DOHH2 (cell line): ENCODE measurements around the gene MEA1.

ENCODE experiments used
- H3F3A ChIP-seq: fragments of 200-600 bp; sonication (generic), shearing (Covaris generic); 2 replicates; pipeline ENCODE4 v1.6.0; 2016; ENCODE audit warnings: antibody characterized with exemption, mild to moderate bottlenecking; ENCODE audit not compliant: control insufficient read depth, insufficient read depth
- H3K27ac ChIP-seq: fragments of 200-600 bp; sonication (generic); 2 replicates; pipeline ENCODE4 v1.5.1; 2014; ENCODE audit warnings: low read depth, mild to moderate bottlenecking, low read length, moderate library complexity
- H3K27me3 ChIP-seq: fragments of 200-600 bp; sonication (generic); 2 replicates; pipeline ENCODE4 v1.6.1; 2014; ENCODE audit warnings: mild to moderate bottlenecking, low read length, mixed read lengths; ENCODE audit not compliant: control insufficient read depth
- H3K36me3 ChIP-seq: fragments of 200-600 bp; sonication (generic); 2 replicates; pipeline ENCODE4 v1.6.1; 2014; ENCODE audit warnings: mild to moderate bottlenecking, low read length, moderate library complexity, mixed read lengths; ENCODE audit not compliant: control insufficient read depth
- H3K4me1 ChIP-seq: fragments of 200-600 bp; sonication (generic); 2 replicates; pipeline ENCODE4 v1.6.1; 2014; ENCODE audit warnings: mild to moderate bottlenecking, low read length, mixed read lengths; ENCODE audit not compliant: control insufficient read depth
- H3K4me2 ChIP-seq: fragments of 200-600 bp; sonication (generic); 2 replicates; pipeline ENCODE4 v1.6.0; 2014; ENCODE audit warnings: mild to moderate bottlenecking, low read length, moderate library complexity
- H3K4me3 ChIP-seq: fragments of 200-600 bp; sonication (generic); 2 replicates; pipeline ENCODE4 v1.5.1; 2014; ENCODE audit warnings: mild to moderate bottlenecking, low read length, mixed read lengths
- H3K79me2 ChIP-seq: fragments of 200-600 bp; sonication (generic); 2 replicates; pipeline ENCODE4 v1.6.1; 2014; ENCODE audit warnings: mild to moderate bottlenecking, low read length, mixed read lengths; ENCODE audit not compliant: control insufficient read depth
- H3K9me2 ChIP-seq: fragments of 200-600 bp; sonication (generic); replicated peaks from 2 replicates; pipeline ENCODE4 v1.6.1; 2014; ENCODE audit warnings: mild to moderate bottlenecking, low read length, mixed read lengths; ENCODE audit not compliant: control insufficient read depth
- H3K9me3 ChIP-seq: fragments of 200-600 bp; sonication (generic); 2 replicates; pipeline ENCODE4 v1.6.1; 2014; ENCODE audit warnings: antibody characterized with exemption, low read length, mixed read lengths; ENCODE audit not compliant: control insufficient read depth, insufficient read depth
- H4K20me1 ChIP-seq: fragments of 200-600 bp; sonication (generic); 2 replicates; pipeline ENCODE4 v1.6.0; 2014; ENCODE audit warnings: low read depth, mild to moderate bottlenecking, antibody characterized with exemption, low read length, moderate library complexity; ENCODE audit not compliant: control insufficient read depth, insufficient read depth
- CTCF ChIP-seq: fragments of 200-600 bp; sonication (generic); IDR thresholded peaks from one replicate; pipeline ENCODE4 v1.5.1; 2014; ENCODE audit warnings: antibody characterized with exemption, mild to moderate bottlenecking, low read depth, low read length; ENCODE audit not compliant: poor library complexity, severe bottlenecking
- EZH2phosphoT487 ChIP-seq: fragments of 200-600 bp; sonication (generic); IDR thresholded peaks from 2 replicates; pipeline ENCODE4 v1.6.1; 2017; ENCODE audit warnings: borderline replicate concordance, mild to moderate bottlenecking, antibody characterized with exemption, low read length, moderate library complexity, mixed read lengths

Gene MEA1

GRCh38 chr6:43011207-43011606, 2.5 kb downstream of the MEA1 start:
- H3K27ac ChIP-seq = no peak overlapping the region
- H3K4me1 ChIP-seq = peaks cover 33% of the 10 kb centered on the region
- no peaks in the 10 kb centered on the region for H3K9me2 ChIP-seq
- no peak overlapping the region for H3K4me2 ChIP-seq
- H3K79me2 ChIP-seq = peaks cover 40% of the 10 kb centered on the region
- H3K9me3 ChIP-seq = no peaks in the 10 kb centered on the region
- H4K20me1 ChIP-seq = no peaks in the 10 kb centered on the region
- peaks cover 61% of the 10 kb centered on the region for H3K36me3 ChIP-seq
- H3K4me3 ChIP-seq = no peak overlapping the region
- H3F3A ChIP-seq = no peaks in the 10 kb centered on the region
- no peaks in the 10 kb centered on the region for H3K27me3 ChIP-seq
- TF ChIP-seq EZH2phosphoT487 (no peak), CTCF (no peak)

- H3K36me3 ChIP-seq = peaks cover 63% of the 10 kb centered on the region
- no peaks in the 10 kb centered on the region for H4K20me1 ChIP-seq
Measured at GRCh38 chr6:43009124-43009523, 4.6 kb downstream of the MEA1 start.

GRCh38 chr6:43007126-43007525, 6.6 kb downstream of the MEA1 start:
- H3K36me3 ChIP-seq = peaks cover 52% of the 10 kb centered on the region

More at GRCh38 chr6:43009124-43009523, 4.6 kb downstream of the MEA1 start:
- Histone ChIP-seq H3K9me2 (no peaks in the 10 kb centered on the region), H3K27ac (no peak overlapping the region), H3K4me2 (no peak overlapping the region), H3K79me2 (peaks cover 21% of the 10 kb centered on the region), H3K4me1 (peaks cover 21% of the 10 kb centered on the region), H3K9me3 (no peaks in the 10 kb centered on the region), H3K27me3 (no peaks in the 10 kb centered on the region), H3K4me3 (no peak overlapping the region), H3F3A (no peaks in the 10 kb centered on the region)
- no peak for TF ChIP-seq EZH2phosphoT487
- TF ChIP-seq CTCF = peak; percentile 75

More at GRCh38 chr6:43007126-43007525, 6.6 kb downstream of the MEA1 start:
- Histone ChIP-seq H3K9me3 (no peaks in the 10 kb centered on the region), H3F3A (no peaks in the 10 kb centered on the region), H3K9me2 (no peaks in the 10 kb centered on the region), H3K4me2 (no peak overlapping the region), H3K4me3 (no peak overlapping the region), H3K27me3 (no peaks in the 10 kb centered on the region), H4K20me1 (no peaks in the 10 kb centered on the region), H3K27ac (no peak overlapping the region), H3K4me1 (peaks cover 10% of the 10 kb centered on the region; the same call in 1 of the 2 replicates), H3K79me2 (peaks cover 7% of the 10 kb centered on the region)
- no peak for TF ChIP-seq EZH2phosphoT487
- no peak for TF ChIP-seq CTCF
